GM12892 (cell line): ENCODE data around the gene ERVH48-1.

Source experiments
- POLR2A ChIP-seq: IDR thresholded peaks from 2 replicates; pipeline ENCODE4 v1.6.1; 2011; ENCODE audit warnings: low read depth, low read length, control low read depth
- POLR2AphosphoS5 ChIP-seq: IDR thresholded peaks from 2 replicates; pipeline ENCODE4 v1.6.1; 2011; ENCODE audit warnings: low read depth, low read length, control low read depth

DNA sequence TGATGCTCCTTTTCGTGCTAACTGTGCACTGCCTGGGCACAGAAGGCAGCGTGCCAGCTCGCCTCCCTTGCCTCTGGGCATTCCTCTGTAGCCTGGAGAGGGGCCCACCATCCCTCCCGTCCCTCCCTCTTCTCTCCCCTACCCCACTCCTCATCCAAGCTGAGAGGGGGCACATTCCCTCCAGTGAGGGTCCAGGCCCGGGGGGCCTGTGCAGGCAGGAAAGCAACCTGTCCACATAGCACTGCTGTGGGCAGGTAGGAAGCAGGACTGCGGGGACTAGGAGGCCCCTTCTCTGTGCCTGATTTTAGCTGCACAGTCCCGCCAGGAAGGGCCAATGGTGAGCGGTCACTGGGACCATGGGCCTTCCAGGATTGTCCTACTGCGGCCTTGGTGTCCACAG is 38.7 kb upstream of the ERVH48-1 start:
- TF ChIP-seq POLR2A (no peak), POLR2AphosphoS5 (no peak)
